Endothelial cell of umbilical vein (primary cell): ENCODE results near the gene DLX6. TPM values are rescaled to one million over a fixed set of nuclear protein-coding genes. Genes with fewer than 3 reads are reported as not detected.

Experiments
- BruUV-seq: library from RNA; stranded (reverse); fragments of 400-500 nt; replicated peaks from 2 replicates; lab custom pipeline; 2021; lab: Mats Ljungman, UMichigan
- CTCF ChIA-PET: fragments of 300-600, 350-600 bp; sonication (Branson Sonifier 250); formaldehyde crosslinking; loops from one replicate; lab custom pipeline; 2021; ENCODE audit warnings: antibody characterized with exemption, inconsistent platforms; lab: Charles Lee
- POLR2A ChIA-PET: fragments of 300-600, 350-600 bp; sonication (Branson Sonifier 250); formaldehyde crosslinking; loops from one replicate; lab custom pipeline; 2021; ENCODE audit warnings: antibody characterized with exemption, inconsistent platforms; lab: Charles Lee
- DNase-seq: peaks from one replicate; pipeline ENCODE4 v3.0.0-alpha.2; 2011; ENCODE audit warnings: low read depth, low spot score
- FAIRE-seq: peaks from 2 replicates; lab custom pipeline; 2011; peaks lifted over from hg19 to GRCh38; lab: Jason Lieb, UNC
- H2AFZ ChIP-seq: 2 replicates; pipeline ENCODE4 v1.6.0; 2012; ENCODE audit warnings: low read depth, low read length, control low read depth, inconsistent platforms
- H3K27ac ChIP-seq: 2 replicates; pipeline ENCODE4 v1.5.1; 2011; ENCODE audit warnings: low read depth, mild to moderate bottlenecking, control low read depth, low read length, moderate library complexity; ENCODE audit not compliant: insufficient read depth
- H3K27me3 ChIP-seq, 2 experiments: 2 replicates each; pipeline versions ENCODE4 v1.6.0 to v1.6.1; 2011; ENCODE audit warnings: low read length in 2 of 2, mixed read lengths in 1 of 2; ENCODE audit not compliant: control insufficient read depth in 2 of 2, insufficient read depth in 2 of 2
- H3K36me3 ChIP-seq, 2 experiments: 2 replicates in 1 of 2; 3 replicates in 1 of 2; pipeline ENCODE4 v1.5.1; 2011; ENCODE audit warnings: low read length in 2 of 2, mild to moderate bottlenecking in 1 of 2, moderate library complexity in 1 of 2; ENCODE audit not compliant: control insufficient read depth in 2 of 2, insufficient read depth in 2 of 2; ENCODE audit errors: extremely low read depth in 1 of 2
- H3K4me1 ChIP-seq: 3 replicates; pipeline ENCODE4 v1.5.1; 2011; ENCODE audit warnings: mild to moderate bottlenecking, low read length; ENCODE audit not compliant: control insufficient read depth, insufficient read depth; ENCODE audit errors: extremely low read depth
- H3K4me2 ChIP-seq: 2 replicates; pipeline ENCODE4 v1.6.1; 2011; ENCODE audit warnings: low read length, control low read depth, mixed read lengths; ENCODE audit not compliant: insufficient read depth
- H3K4me3 ChIP-seq, 3 experiments: fragments of 200-600 bp in 1 of 3; sonication (generic), shearing (Covaris generic) in 1 of 3; replicated peaks in 1 of 3; 2 replicates each; pipeline ENCODE4 v1.5.1; 2011 to 2016; ENCODE audit warnings: control low read depth in 3 of 3, low read length in 3 of 3, mild to moderate bottlenecking in 2 of 3, inconsistent platforms in 1 of 3, low read depth in 1 of 3, moderate library complexity in 1 of 3; ENCODE audit not compliant: insufficient read depth in 1 of 3
- H3K79me2 ChIP-seq: 2 replicates; pipeline ENCODE4 v1.6.0; 2012; ENCODE audit warnings: low read length, inconsistent platforms; ENCODE audit not compliant: control insufficient read depth, insufficient read depth
- H3K9ac ChIP-seq: replicated peaks from 2 replicates; pipeline ENCODE3; 2011; ENCODE audit warnings: low read length, control low read depth; ENCODE audit not compliant: insufficient read depth; ENCODE audit errors: extremely low read depth
- H3K9me1 ChIP-seq: replicated peaks from 3 replicates; pipeline ENCODE4 v1.6.0; 2011; ENCODE audit warnings: mild to moderate bottlenecking, low read length; ENCODE audit not compliant: control insufficient read depth, insufficient read depth; ENCODE audit errors: extremely low read depth
- H3K9me3 ChIP-seq: replicated peaks from 2 replicates; pipeline ENCODE4 v1.5.1; 2012; ENCODE audit warnings: low read length, inconsistent platforms; ENCODE audit not compliant: control insufficient read depth, insufficient read depth
- H4K20me1 ChIP-seq: replicated peaks from 2 replicates; pipeline ENCODE3; 2011; ENCODE audit warnings: mild to moderate bottlenecking, low read length; ENCODE audit not compliant: control insufficient read depth, insufficient read depth; ENCODE audit errors: extremely low read depth
- EZH2 ChIP-seq: IDR thresholded peaks from 2 replicates; pipeline ENCODE4 v1.6.1; 2012; ENCODE audit warnings: borderline replicate concordance, low read depth, mild to moderate bottlenecking, moderate library complexity, low read length, inconsistent platforms; ENCODE audit not compliant: severe bottlenecking
- FOS ChIP-seq: IDR thresholded peaks from 2 replicates; pipeline ENCODE4 v1.6.1; 2011; ENCODE audit warnings: mild to moderate bottlenecking, low read length, moderate library complexity, borderline replicate concordance; ENCODE audit not compliant: insufficient read depth
- GATA2 ChIP-seq: IDR thresholded peaks from 2 replicates; pipeline ENCODE4 v1.7.0; 2011; ENCODE audit warnings: low read depth, mild to moderate bottlenecking, moderate library complexity, mixed read lengths, low read length; ENCODE audit not compliant: insufficient read length, insufficient read depth
- JUN ChIP-seq: IDR thresholded peaks from 2 replicates; pipeline ENCODE4 v1.6.1; 2011; ENCODE audit warnings: borderline replicate concordance, low read depth; ENCODE audit not compliant: insufficient read length, insufficient read depth
- MAX ChIP-seq: IDR thresholded peaks from 2 replicates; pipeline ENCODE4 v1.6.1; 2011; ENCODE audit not compliant: insufficient read depth, insufficient read length
- POLR2A ChIP-seq: IDR thresholded peaks from 2 replicates; pipeline ENCODE4 v1.6.1; 2012; ENCODE audit warnings: low read depth, mild to moderate bottlenecking, control low read depth, low read length
- POLR2AphosphoS5 ChIP-seq: IDR thresholded peaks from 2 replicates; pipeline ENCODE4 v1.6.1; 2012; ENCODE audit warnings: low read depth, mild to moderate bottlenecking, control low read depth, low read length, moderate library complexity; ENCODE audit not compliant: insufficient read depth
- dilution Hi-C: fragments of 300-500 bp; cut with MboI; formaldehyde crosslinking; loops from one replicate; pipeline ENCODE4 v1.15.0; 2019; ENCODE audit warnings: low sequenced_read_pairs; ENCODE audit not compliant: extremely low pct_ligation_motif_present
- intact Hi-C: fragments of 100-400 bp; cut with micrococcal nuclease; formaldehyde crosslinking; loops from one replicate; pipeline ENCODE4 v1.10.0; 2022
- polyA plus RNA-seq, 4 experiments: library from polyadenylated mRNA; depleted of rRNA in 3 of 4; stranded (reverse) in 3 of 4; unstranded in 1 of 4; fragments of >200 nt; gene quantifications; 2 replicates each; pipeline versions ENCODE4 v1.2.1 to v1.2.3, GENCODE V29; 2011 to 2012; ENCODE audit warnings: missing spikeins in 1 of 4
- total RNA-seq: library from RNA; stranded (reverse); gene quantifications from 2 replicates; pipeline ENCODE4 v1.2.3, GENCODE V29; 2021

The DLX6 gene
- total and polyA plus RNA-seq, 2 donors (not counting 3 experiments of a cell fraction or from before 2014, with no cell fraction given), result not detected

GRCh38 chr7:97013845-97014134 lies 8.4 kb downstream of the DLX6 start:
- H3K9ac ChIP-seq, result no peak overlapping the region
- no peaks in the 10 kb centered on the region for H3K36me3 ChIP-seq
- no peak for DNase-seq
- H3K4me2 ChIP-seq, result no peak overlapping the region
- intact Hi-C loops (no loop called here), dilution Hi-C loops (no loop called here)
- ChIA-PET CTCF (interaction anchor here (0.7 to 7.4 kb wide), 4 partner anchors 12 to 965 kb away, joined by 3 to 48 read pairs (median 4); no protein-coding TSS in a partner anchor), POLR2A (no interaction called here)
- no TSS peak for BruUV-seq
- FAIRE-seq, result no peak
- H3K79me2 ChIP-seq, result no peaks in the 10 kb centered on the region
- H3K9me1 ChIP-seq, result no peaks in the 10 kb centered on the region
- no peak for TF ChIP-seq EZH2
- no peaks in the 10 kb centered on the region for H3K4me1 ChIP-seq
- H3K4me3 ChIP-seq, result no peak overlapping the region
- no peak overlapping the region for H2AFZ ChIP-seq
- H3K27me3 ChIP-seq, result peaks cover 85 to 98% of the 10 kb centered on the region in 2 experiments
- no peaks in the 10 kb centered on the region for H3K9me3 ChIP-seq
- no peaks in the 10 kb centered on the region for H4K20me1 ChIP-seq
- no peak overlapping the region for H3K27ac ChIP-seq

- Histone ChIP-seq H3K27me3 (peaks cover 88 to 98% of the 10 kb centered on the region in 2 experiments), H2AFZ (no peak overlapping the region), H3K9me1 (no peaks in the 10 kb centered on the region), H3K36me3 (no peaks in the 10 kb centered on the region), H3K4me2 (no peak overlapping the region), H3K9me3 (no peaks in the 10 kb centered on the region), H3K4me1 (no peaks in the 10 kb centered on the region), H4K20me1 (no peaks in the 10 kb centered on the region), H3K79me2 (no peaks in the 10 kb centered on the region), H3K9ac (no peak overlapping the region), H3K27ac (no peak overlapping the region), H3K4me3 (no peak overlapping the region)
- TF ChIP-seq POLR2A (no peak), POLR2AphosphoS5 (no peak), JUN (no peak), FOS (no peak), MAX (no peak), GATA2 (no peak), EZH2 (no peak)
- intact Hi-C loops, result no loop called here
- DNase-seq (no peak), FAIRE-seq (no peak)
- no TSS peak for BruUV-seq
- dilution Hi-C loops, result no loop called here
- POLR2A ChIA-PET, result no interaction called here
- CTCF ChIA-PET, result interaction anchor here (0.7 to 7.4 kb wide), 3 partner anchors 12 to 965 kb away, joined by 3 to 48 read pairs (median 4); no protein-coding TSS in a partner anchor
Observed at GRCh38 chr7:97014145-97014750, 8.9 kb downstream of the DLX6 start.
